Adrenal gland (tissue), 5 donors: ENCODE measurements around the gene NCAPG.

ENCODE experiments used
- POLR2A ChIP-seq, 2 donors: fragments of 450-650 bp; IDR thresholded peaks; one replicate each; pipeline ENCODE4 v1.6.1; 2017; ENCODE audit warnings: antibody characterized with exemption in 2 of 2, mild to moderate bottlenecking in 2 of 2, moderate library complexity in 1 of 2
- TF ChIP-seq, protein P1 (sequence below), 6 experiments: fragments of 450-650 bp in 4 of 6; fragments of 200-600 bp in 2 of 6; sonication (generic) in 1 of 6; IDR thresholded peaks; 1 replicate in 5 of 6; 2 replicates in 1 of 6; pipeline versions ENCODE4 v1.5.1 to v1.8.0; 2016 to 2021; ENCODE audit warnings: antibody characterized with exemption in 6 of 6, mild to moderate bottlenecking in 2 of 6, moderate library complexity in 1 of 6
- donor health status: DM: no; HTN: no; CAD: no.

- TF ChIP-seq POLR2A (IDR thresholded peaks at IDR 0.05), result no peak
- TF ChIP-seq, protein P1, sequence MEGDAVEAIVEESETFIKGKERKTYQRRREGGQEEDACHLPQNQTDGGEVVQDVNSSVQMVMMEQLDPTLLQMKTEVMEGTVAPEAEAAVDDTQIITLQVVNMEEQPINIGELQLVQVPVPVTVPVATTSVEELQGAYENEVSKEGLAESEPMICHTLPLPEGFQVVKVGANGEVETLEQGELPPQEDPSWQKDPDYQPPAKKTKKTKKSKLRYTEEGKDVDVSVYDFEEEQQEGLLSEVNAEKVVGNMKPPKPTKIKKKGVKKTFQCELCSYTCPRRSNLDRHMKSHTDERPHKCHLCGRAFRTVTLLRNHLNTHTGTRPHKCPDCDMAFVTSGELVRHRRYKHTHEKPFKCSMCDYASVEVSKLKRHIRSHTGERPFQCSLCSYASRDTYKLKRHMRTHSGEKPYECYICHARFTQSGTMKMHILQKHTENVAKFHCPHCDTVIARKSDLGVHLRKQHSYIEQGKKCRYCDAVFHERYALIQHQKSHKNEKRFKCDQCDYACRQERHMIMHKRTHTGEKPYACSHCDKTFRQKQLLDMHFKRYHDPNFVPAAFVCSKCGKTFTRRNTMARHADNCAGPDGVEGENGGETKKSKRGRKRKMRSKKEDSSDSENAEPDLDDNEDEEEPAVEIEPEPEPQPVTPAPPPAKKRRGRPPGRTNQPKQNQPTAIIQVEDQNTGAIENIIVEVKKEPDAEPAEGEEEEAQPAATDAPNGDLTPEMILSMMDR (IDR thresholded peaks at IDR 0.05), result no peak
Measured at GRCh38 chr4:17875402-17876070, 64.8 kb downstream of the NCAPG start.
